SK-N-SH treated with all-trans-retinoic acid at 6 μM for 48 hours (cell line): ENCODE results near the gene PRKAG2.

Experiments
- CSDC2 ChIP-seq: fragments of 250-450 bp; sonication (Bioruptor Pico); IDR thresholded peaks from 2 replicates; pipeline ENCODE4 v1.5.0; 2020; ENCODE audit warnings: mild to moderate bottlenecking, moderate library complexity
- GLIS3 ChIP-seq: fragments of 250-450 bp; sonication (Bioruptor Pico); IDR thresholded peaks from 2 replicates; pipeline ENCODE4 v1.5.0; 2020; ENCODE audit warnings: mild to moderate bottlenecking, moderate library complexity
- PPARA ChIP-seq: fragments of 250-450 bp; sonication (Bioruptor Pico); IDR thresholded peaks from 2 replicates; pipeline ENCODE4 v1.5.0; 2020; ENCODE audit warnings: mild to moderate bottlenecking, borderline replicate concordance
- ZFP30 ChIP-seq: fragments of 450-650 bp; formaldehyde crosslinking; IDR thresholded peaks from 2 replicates; pipeline ENCODE4 v1.5.0; 2022; ENCODE audit warnings: mild to moderate bottlenecking, moderate library complexity
- TF ChIP-seq, protein P1 (sequence below): fragments of 250-450 bp; sonication (Bioruptor Pico); IDR thresholded peaks from 2 replicates; pipeline ENCODE4 v1.8.0; 2020; ENCODE audit warnings: mild to moderate bottlenecking, moderate library complexity, borderline replicate concordance

DNA sequence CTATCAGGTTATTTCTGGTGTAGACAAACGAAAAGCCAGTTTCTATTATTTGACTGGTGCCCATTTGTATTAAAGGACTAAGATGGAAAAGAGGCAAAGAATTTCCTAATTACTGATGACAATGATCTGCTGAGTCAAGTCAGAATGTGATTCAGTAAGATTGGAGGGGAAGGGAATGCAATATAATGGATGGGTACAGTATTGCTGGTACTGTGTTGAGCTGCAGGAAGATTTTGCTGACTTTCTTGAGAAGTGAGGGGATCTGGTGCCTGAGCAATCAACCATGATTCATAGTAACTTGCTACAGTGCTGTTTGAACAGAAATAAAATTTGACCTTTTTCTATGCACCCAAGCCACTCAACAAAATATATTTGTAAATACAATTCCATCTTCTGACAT is 218.1 kb downstream of the PRKAG2 start:
- TF ChIP-seq, protein P1, sequence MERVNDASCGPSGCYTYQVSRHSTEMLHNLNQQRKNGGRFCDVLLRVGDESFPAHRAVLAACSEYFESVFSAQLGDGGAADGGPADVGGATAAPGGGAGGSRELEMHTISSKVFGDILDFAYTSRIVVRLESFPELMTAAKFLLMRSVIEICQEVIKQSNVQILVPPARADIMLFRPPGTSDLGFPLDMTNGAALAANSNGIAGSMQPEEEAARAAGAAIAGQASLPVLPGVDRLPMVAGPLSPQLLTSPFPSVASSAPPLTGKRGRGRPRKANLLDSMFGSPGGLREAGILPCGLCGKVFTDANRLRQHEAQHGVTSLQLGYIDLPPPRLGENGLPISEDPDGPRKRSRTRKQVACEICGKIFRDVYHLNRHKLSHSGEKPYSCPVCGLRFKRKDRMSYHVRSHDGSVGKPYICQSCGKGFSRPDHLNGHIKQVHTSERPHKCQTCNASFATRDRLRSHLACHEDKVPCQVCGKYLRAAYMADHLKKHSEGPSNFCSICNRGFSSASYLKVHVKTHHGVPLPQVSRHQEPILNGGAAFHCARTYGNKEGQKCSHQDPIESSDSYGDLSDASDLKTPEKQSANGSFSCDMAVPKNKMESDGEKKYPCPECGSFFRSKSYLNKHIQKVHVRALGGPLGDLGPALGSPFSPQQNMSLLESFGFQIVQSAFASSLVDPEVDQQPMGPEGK = no peak
- TF ChIP-seq CSDC2 (CRISPR knock-in tag) = no peak
- no peak for TF ChIP-seq GLIS3 (CRISPR knock-in tag)
- TF ChIP-seq PPARA (CRISPR knock-in tag) = no peak
- TF ChIP-seq ZFP30 = no peak
